HepG2 (cell line): Measurements from ENCODE around the gene ANKLE1. TPM values are rescaled to one million over a fixed set of nuclear protein-coding genes. Genes with fewer than 3 reads are reported as not detected.

Experiments used
- HMGXB4 ChIP-seq, 2 experiments: sonication (generic) in 1 of 2; formaldehyde crosslinking in 1 of 2; IDR thresholded peaks; 2 replicates each; pipeline versions ENCODE4 v1.4.0 to v1.6.1; 2018 to 2020; ENCODE audit warnings: missing genetic modification reagents in 2 of 2, borderline replicate concordance in 1 of 2, low read depth in 1 of 2, mild to moderate bottlenecking in 1 of 2, missing biosample characterization in 1 of 2
- KDM6A ChIP-seq: IDR thresholded peaks from 2 replicates; pipeline ENCODE4 v1.6.1; 2016; ENCODE audit warnings: low read depth
- KLF13 ChIP-seq: sonication (generic); formaldehyde crosslinking; IDR thresholded peaks from 2 replicates; pipeline ENCODE4 v1.4.0; 2020; ENCODE audit warnings: mild to moderate bottlenecking, missing genetic modification reagents
- LBX2 ChIP-seq: sonication (generic); formaldehyde crosslinking; IDR thresholded peaks from 2 replicates; pipeline ENCODE4 v1.5.0; 2020; ENCODE audit warnings: missing genetic modification reagents, mild to moderate bottlenecking, borderline replicate concordance
- MED1 ChIP-seq: sonication (generic); formaldehyde crosslinking; IDR thresholded peaks from 2 replicates; pipeline ENCODE4 v1.4.0; 2020; ENCODE audit warnings: missing genetic modification reagents
- MED8 ChIP-seq: sonication (generic); formaldehyde crosslinking; IDR thresholded peaks from 2 replicates; pipeline ENCODE4 v1.8.1; 2023; ENCODE audit warnings: mild to moderate bottlenecking, missing genetic modification reagents; ENCODE audit not compliant: insufficient replicate concordance
- MXD4 ChIP-seq: IDR thresholded peaks from 2 replicates; pipeline ENCODE4 v1.6.1; 2016; ENCODE audit warnings: mild to moderate bottlenecking, missing biosample characterization, missing genetic modification reagents
- NFKB2 ChIP-seq: sonication (generic); formaldehyde crosslinking; IDR thresholded peaks from 2 replicates; pipeline ENCODE4 v1.4.0; 2020; ENCODE audit warnings: missing genetic modification reagents, borderline replicate concordance
- NR0B2 ChIP-seq: sonication (generic); formaldehyde crosslinking; IDR thresholded peaks from 2 replicates; pipeline ENCODE4 v1.4.0; 2020; ENCODE audit warnings: mild to moderate bottlenecking, missing genetic modification reagents
- PHF20 ChIP-seq: sonication (generic); formaldehyde crosslinking; IDR thresholded peaks from 2 replicates; pipeline ENCODE4 v1.5.0; 2020; ENCODE audit warnings: mild to moderate bottlenecking, missing genetic modification reagents
- PPARG ChIP-seq: conservative IDR thresholded peaks from 2 replicates; pipeline ENCODE4 v1.6.1; 2016; ENCODE audit warnings: missing biosample characterization, missing genetic modification reagents
- SUZ12 ChIP-seq: fragments of 150-350 bp; IDR thresholded peaks from 2 replicates; pipeline ENCODE4 v1.6.1; 2014; ENCODE audit warnings: low read depth, low read length
- ZBTB49 ChIP-seq: sonication (generic); formaldehyde crosslinking; IDR thresholded peaks from 2 replicates; pipeline ENCODE4 v1.4.0; 2020; ENCODE audit warnings: missing genetic modification reagents, borderline replicate concordance
- ZBTB8A ChIP-seq: sonication (generic); formaldehyde crosslinking; IDR thresholded peaks from 2 replicates; pipeline ENCODE4 v1.4.0; 2020; ENCODE audit warnings: mild to moderate bottlenecking, low read depth, missing genetic modification reagents, borderline replicate concordance
- ZNF414 ChIP-seq: sonication (generic); formaldehyde crosslinking; IDR thresholded peaks from 2 replicates; pipeline ENCODE4 v1.5.0; 2020; ENCODE audit warnings: missing genetic modification reagents
- ZNF710 ChIP-seq: sonication (generic); formaldehyde crosslinking; IDR thresholded peaks from 2 replicates; pipeline ENCODE4 v1.5.0; 2020; ENCODE audit warnings: mild to moderate bottlenecking, missing genetic modification reagents, borderline replicate concordance
- ZNF800 ChIP-seq: sonication (generic); formaldehyde crosslinking; IDR thresholded peaks from 2 replicates; pipeline ENCODE4 v1.4.0; 2020; ENCODE audit warnings: missing genetic modification reagents
- polyA plus RNA-seq, 8 experiments: library from polyadenylated mRNA; depleted of rRNA in 3 of 8; stranded (reverse) in 7 of 8; unstranded in 1 of 8; fragments of >200 nt; fragmentation: Illumina TruSeq in 4 of 8; extraction: Trizol in 4 of 8; gene quantifications; 2 replicates each; pipeline versions ENCODE4 v1.2.1 to v1.2.3, GENCODE V29; 2011 to 2016; ENCODE audit warnings: low read depth in 4 of 8, missing spikeins in 1 of 8, mixed read lengths in 1 of 8; ENCODE audit not compliant: insufficient read depth in 1 of 8
- total RNA-seq, 5 experiments: library from RNA; depleted of rRNA; stranded (reverse); fragments of >200 nt; fragmentation: Illumina TruSeq; extraction: Trizol; gene quantifications; 2 replicates each; pipeline ENCODE4 v1.2.3, GENCODE V29; 2016; ENCODE audit warnings: low read depth in 1 of 5

ANKLE1 gene
- total and polyA plus RNA-seq, 2 of the 13 experiments (the other 11 are each of a cell fraction or from before 2014, with no cell fraction given), result 0.69 to 1.5 TPM

GRCh38 chr19:17243830-17244617, 37.7 kb upstream of the ANKLE1 start (continued):
- TF ChIP-seq MXD4, result 0 out of 2 replicates have a peak, but pooled peaks have one; percentile 27
- peak; percentile 63; the same call in 1 of the 2 replicates for TF ChIP-seq ZNF414 (CRISPR knock-in tag)
- TF ChIP-seq PPARG (CRISPR knock-in tag), result peak; percentile 58; the same call in 1 of the 2 replicates
- no peak for TF ChIP-seq MED8 (CRISPR knock-in tag)
- no peak for TF ChIP-seq KLF13
- TF ChIP-seq ZNF800, result no peak
- TF ChIP-seq NR0B2 (CRISPR knock-in tag), result no peak
- TF ChIP-seq SUZ12, result no peak
- 0 out of 2 replicates have a peak, but pooled peaks have one; percentile 53 for TF ChIP-seq KDM6A (CRISPR knock-in tag)
- no peak; the same call in 1 of the 2 replicates for TF ChIP-seq ZBTB49 (CRISPR knock-in tag)
- TF ChIP-seq ZBTB8A (CRISPR knock-in tag), result no peak
- TF ChIP-seq NFKB2 (CRISPR knock-in tag), result 0 out of 2 replicates have a peak, but pooled peaks have one; percentile 44
- TF ChIP-seq PHF20 (CRISPR knock-in tag), result no peak; the same call in 1 of the 2 replicates
- peak in 1 of 2 experiments; percentile 81; a peak in 3 of 4 replicates for TF ChIP-seq HMGXB4 (CRISPR knock-in tag; IDR thresholded peaks at IDR 0.05; ENCODE audit: borderline replicate concordance in 1 of 2, low read depth in 1 of 2)
- TF ChIP-seq LBX2, result no peak
- TF ChIP-seq ZNF710 (CRISPR knock-in tag), result no peak
- TF ChIP-seq MED1 (CRISPR knock-in tag), result peak; percentile 76
